ENCODE data around the gene NIT1.

Gene NIT1

DNA sequence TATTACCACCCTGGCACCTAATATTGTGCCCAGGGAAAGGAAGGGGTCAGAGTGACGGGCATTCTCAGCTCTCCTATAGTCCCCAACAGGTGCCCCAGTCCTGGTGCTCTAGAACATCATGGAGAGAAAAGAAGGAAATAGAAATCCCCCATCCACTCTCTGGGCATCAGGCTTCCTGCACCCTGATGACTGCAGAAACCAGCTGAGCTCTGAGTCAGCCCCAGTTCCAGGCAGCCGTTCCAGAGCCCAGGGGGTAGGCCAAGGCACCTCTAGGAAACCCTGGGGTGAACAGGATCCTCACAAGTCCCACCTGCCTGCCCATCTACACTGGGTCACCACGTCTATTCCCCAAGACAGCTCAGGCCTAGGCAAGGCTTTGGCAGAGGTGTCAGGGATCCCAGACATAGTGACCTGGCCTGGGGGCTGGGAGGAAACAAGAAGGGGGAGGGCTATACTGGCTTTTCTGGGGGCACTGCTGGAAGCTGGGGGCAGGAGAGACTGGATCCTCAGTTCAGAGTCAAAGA is 29.3 kb upstream of the NIT1 start (continued):
- no peak for TF ChIP-seq CSRNP3 (CRISPR knock-in tag; IDR thresholded peaks at IDR 0.05)

DNA sequence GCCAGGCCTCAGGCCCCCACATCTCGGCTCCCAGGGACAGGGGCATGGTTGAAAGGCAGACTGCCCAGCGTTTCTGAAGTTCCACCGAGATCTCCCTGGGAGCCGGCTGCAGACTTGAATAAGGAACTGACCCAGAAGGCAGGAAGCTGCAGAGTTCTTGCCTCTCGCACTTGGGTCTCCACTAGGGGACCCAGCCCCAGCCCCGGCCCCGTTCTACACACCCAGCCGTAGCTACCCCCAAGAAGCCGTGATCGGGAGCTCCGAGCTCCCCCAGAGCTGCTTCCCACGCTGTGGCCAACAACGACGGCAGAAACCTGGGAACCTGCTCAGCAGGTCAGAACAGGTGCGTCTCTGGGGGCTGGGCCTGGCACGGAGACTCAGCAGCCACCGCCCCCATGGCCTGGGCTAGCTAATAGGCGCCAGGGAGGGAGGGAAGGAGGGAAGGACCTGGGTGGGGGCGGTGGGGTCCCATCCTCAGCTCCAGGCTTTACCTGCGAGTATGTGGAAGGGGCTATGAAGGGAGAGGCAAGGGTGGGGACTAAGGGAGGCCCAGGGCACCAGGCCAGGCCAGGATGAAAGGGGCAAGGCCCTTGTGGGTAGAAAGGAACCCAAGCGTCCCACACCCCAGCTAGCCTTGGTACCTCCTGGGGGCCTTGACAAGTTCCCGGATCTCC is 28.5 kb upstream of the NIT1 start, which contains the start of gene NECTIN4:
Gene NECTIN4 (minus strand): TSS at position 308 of the 674 bp plus-strand sequence. CDS start 262 bp downstream, at position 46.
- ATAC-seq, result no peak
- TF ChIP-seq ZNF8 (CRISPR knock-in tag; IDR thresholded peaks at IDR 0.05), result no peak
- no peak for TF ChIP-seq CSRNP3 (CRISPR knock-in tag; IDR thresholded peaks at IDR 0.05)
- TF ChIP-seq, protein P1, sequence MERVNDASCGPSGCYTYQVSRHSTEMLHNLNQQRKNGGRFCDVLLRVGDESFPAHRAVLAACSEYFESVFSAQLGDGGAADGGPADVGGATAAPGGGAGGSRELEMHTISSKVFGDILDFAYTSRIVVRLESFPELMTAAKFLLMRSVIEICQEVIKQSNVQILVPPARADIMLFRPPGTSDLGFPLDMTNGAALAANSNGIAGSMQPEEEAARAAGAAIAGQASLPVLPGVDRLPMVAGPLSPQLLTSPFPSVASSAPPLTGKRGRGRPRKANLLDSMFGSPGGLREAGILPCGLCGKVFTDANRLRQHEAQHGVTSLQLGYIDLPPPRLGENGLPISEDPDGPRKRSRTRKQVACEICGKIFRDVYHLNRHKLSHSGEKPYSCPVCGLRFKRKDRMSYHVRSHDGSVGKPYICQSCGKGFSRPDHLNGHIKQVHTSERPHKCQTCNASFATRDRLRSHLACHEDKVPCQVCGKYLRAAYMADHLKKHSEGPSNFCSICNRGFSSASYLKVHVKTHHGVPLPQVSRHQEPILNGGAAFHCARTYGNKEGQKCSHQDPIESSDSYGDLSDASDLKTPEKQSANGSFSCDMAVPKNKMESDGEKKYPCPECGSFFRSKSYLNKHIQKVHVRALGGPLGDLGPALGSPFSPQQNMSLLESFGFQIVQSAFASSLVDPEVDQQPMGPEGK (CRISPR knock-in tag; IDR thresholded peaks at IDR 0.05; ENCODE audit: borderline replicate concordance), result no peak
- TF ChIP-seq ZC3H10 (CRISPR knock-in tag; IDR thresholded peaks at IDR 0.05), result no peak
- no peak for TF ChIP-seq CSDC2 (CRISPR knock-in tag; IDR thresholded peaks at IDR 0.05)
- no peak for TF ChIP-seq RARB (CRISPR knock-in tag; IDR thresholded peaks at IDR 0.05)
- TF ChIP-seq PPARA (CRISPR knock-in tag; IDR thresholded peaks at IDR 0.05; ENCODE audit: borderline replicate concordance), result no peak
- no peak for TF ChIP-seq ZFP3 (CRISPR knock-in tag; IDR thresholded peaks at IDR 0.05)
- no peak for TF ChIP-seq BACH2 (CRISPR knock-in tag; IDR thresholded peaks at IDR 0.05; ENCODE audit: borderline replicate concordance)
- TF ChIP-seq, protein P2, sequence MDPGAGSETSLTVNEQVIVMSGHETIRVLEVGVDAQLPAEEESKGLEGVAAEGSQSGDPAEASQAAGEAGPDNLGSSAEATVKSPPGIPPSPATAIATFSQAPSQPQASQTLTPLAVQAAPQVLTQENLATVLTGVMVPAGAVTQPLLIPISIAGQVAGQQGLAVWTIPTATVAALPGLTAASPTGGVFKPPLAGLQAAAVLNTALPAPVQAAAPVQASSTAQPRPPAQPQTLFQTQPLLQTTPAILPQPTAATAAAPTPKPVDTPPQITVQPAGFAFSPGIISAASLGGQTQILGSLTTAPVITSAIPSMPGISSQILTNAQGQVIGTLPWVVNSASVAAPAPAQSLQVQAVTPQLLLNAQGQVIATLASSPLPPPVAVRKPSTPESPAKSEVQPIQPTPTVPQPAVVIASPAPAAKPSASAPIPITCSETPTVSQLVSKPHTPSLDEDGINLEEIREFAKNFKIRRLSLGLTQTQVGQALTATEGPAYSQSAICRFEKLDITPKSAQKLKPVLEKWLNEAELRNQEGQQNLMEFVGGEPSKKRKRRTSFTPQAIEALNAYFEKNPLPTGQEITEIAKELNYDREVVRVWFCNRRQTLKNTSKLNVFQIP (CRISPR knock-in tag; IDR thresholded peaks at IDR 0.05; ENCODE audit: borderline replicate concordance, low read depth), result no peak
- no peak for TF ChIP-seq CREB5 (CRISPR knock-in tag; IDR thresholded peaks at IDR 0.05; ENCODE audit: low read depth)
- no peak for TF ChIP-seq TSHZ2 (CRISPR knock-in tag; IDR thresholded peaks at IDR 0.05)

GRCh38 chr1:161089938-161090337 is 28.0 kb upstream of the NIT1 start:
- no peak for ATAC-seq
- TF ChIP-seq ZFP3 (CRISPR knock-in tag; IDR thresholded peaks at IDR 0.05) (no peak), ZFP30 (CRISPR knock-in tag; IDR thresholded peaks at IDR 0.05) (no peak), ISL1 (CRISPR knock-in tag; IDR thresholded peaks at IDR 0.05) (no peak), ZNF8 (CRISPR knock-in tag; IDR thresholded peaks at IDR 0.05) (no peak), ZC3H10 (CRISPR knock-in tag; IDR thresholded peaks at IDR 0.05) (no peak), CSRNP3 (CRISPR knock-in tag; IDR thresholded peaks at IDR 0.05) (no peak), GLIS3 (CRISPR knock-in tag; IDR thresholded peaks at IDR 0.05) (no peak), BACH2 (CRISPR knock-in tag; IDR thresholded peaks at IDR 0.05; ENCODE audit: borderline replicate concordance) (no peak), TOX (CRISPR knock-in tag; IDR thresholded peaks at IDR 0.05; ENCODE audit: borderline replicate concordance) (no peak), PPARA (CRISPR knock-in tag; IDR thresholded peaks at IDR 0.05; ENCODE audit: borderline replicate concordance) (no peak), CREB5 (CRISPR knock-in tag; IDR thresholded peaks at IDR 0.05; ENCODE audit: low read depth) (no peak), ESRRG (CRISPR knock-in tag; IDR thresholded peaks at IDR 0.05) (no peak), OSR1 (CRISPR knock-in tag; IDR thresholded peaks at IDR 0.05) (no peak), RARB (CRISPR knock-in tag; IDR thresholded peaks at IDR 0.05) (no peak)
- TF ChIP-seq, protein P2 (CRISPR knock-in tag; IDR thresholded peaks at IDR 0.05; ENCODE audit: borderline replicate concordance, low read depth), result no peak
